IPS-18a (cell line): ENCODE measurements around the gene CD38.

Experiments used
- H3K27ac ChIP-seq: one replicate; pipeline ENCODE4 v1.5.1; 2013; ENCODE audit warnings: low read length
- H3K27me3 ChIP-seq: one replicate; pipeline ENCODE4 v1.6.1; 2013; ENCODE audit warnings: mild to moderate bottlenecking, low read length; ENCODE audit not compliant: control insufficient read depth, insufficient read depth
- H3K36me3 ChIP-seq: one replicate; pipeline ENCODE4 v1.6.1; 2013; ENCODE audit warnings: low read depth, low read length; ENCODE audit not compliant: control insufficient read depth
- H3K4me1 ChIP-seq: one replicate; pipeline ENCODE4 v1.6.1; 2013; ENCODE audit warnings: low read depth, low read length; ENCODE audit not compliant: control insufficient read depth
- H3K4me3 ChIP-seq: one replicate; pipeline ENCODE4 v1.5.1; 2013; ENCODE audit warnings: low read length
- H3K9ac ChIP-seq: one replicate; pipeline ENCODE4 v1.6.1; 2013; ENCODE audit warnings: mild to moderate bottlenecking, low read length, moderate library complexity
- H3K9me3 ChIP-seq: one replicate; pipeline ENCODE4 v1.6.1; 2013; ENCODE audit warnings: low read depth, low read length; ENCODE audit not compliant: control insufficient read depth

CD38 gene

DNA sequence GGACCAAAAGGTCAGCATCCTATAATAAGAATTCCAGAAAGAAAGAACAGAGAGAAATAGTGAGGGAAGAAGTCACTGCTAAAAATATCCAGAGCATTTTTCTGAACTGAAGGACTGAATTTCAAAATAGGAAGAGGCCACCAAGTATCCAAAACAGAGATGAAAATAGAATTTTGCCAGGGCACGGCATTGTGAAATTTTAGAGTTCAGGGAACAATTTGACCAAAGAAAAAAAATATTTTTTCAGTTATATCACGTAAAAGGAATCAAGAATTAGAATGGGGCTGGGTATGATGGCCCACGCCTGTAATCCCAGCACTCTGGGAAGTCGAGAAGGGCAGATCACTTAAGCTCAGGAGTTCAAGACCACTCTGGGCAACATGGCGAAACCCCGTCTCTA is 95.0 kb downstream of the CD38 start:
- no peaks in the 10 kb centered on the region for H3K36me3 ChIP-seq
- no peaks in the 10 kb centered on the region for H3K4me1 ChIP-seq
- H3K27me3 ChIP-seq: no peaks in the 10 kb centered on the region
- H3K4me3 ChIP-seq: no peak overlapping the region
- H3K9me3 ChIP-seq: no peaks in the 10 kb centered on the region
- H3K9ac ChIP-seq: no peak overlapping the region
- no peak overlapping the region for H3K27ac ChIP-seq

GRCh38 chr4:15874671-15875070 is 96.5 kb downstream of the CD38 start:
- Histone ChIP-seq H3K36me3 (no peaks in the 10 kb centered on the region), H3K27me3 (no peaks in the 10 kb centered on the region), H3K4me3 (no peak overlapping the region), H3K9me3 (no peaks in the 10 kb centered on the region), H3K4me1 (no peaks in the 10 kb centered on the region), H3K9ac (no peak overlapping the region), H3K27ac (no peak overlapping the region)

DNA sequence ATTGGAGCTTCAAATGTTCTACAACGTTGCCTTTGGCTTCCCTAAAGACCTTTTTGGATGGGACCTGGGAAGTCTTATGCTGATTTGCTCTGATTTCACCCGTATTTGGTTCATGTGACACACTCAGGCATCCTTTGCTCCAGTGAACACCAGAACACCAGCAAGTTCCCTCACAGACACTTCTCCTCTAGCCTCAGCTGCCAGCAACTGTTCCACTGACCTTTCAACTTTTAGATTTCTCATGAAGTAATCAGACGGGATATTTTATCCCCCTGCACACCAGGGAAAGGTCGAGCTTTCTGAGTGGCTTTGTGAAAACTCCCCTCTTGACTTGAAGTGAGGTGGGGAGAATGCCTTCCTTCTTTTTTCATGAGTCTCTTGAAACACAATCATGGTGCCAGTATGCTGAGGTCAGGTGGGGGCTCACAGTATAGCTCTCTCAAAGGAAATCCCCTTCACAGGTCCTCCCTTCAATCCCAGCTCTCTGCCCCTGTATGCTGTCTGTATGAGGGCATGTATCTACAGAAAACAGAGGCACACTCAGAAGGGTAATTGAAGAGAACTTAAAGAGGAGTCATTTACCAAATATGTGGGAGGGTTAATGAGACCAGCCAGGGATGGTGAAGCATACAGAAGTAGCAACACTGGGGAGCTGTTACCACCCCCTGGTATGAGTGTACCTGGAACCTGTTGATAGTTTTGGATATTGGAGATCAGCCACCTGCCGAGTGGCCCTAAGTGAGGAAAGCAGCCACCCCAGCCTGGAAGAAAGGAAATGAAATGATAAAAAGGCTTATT is 97.7 kb downstream of the CD38 start:
- H3K9ac ChIP-seq: no peak overlapping the region
- no peak overlapping the region for H3K27ac ChIP-seq
- no peak overlapping the region for H3K4me3 ChIP-seq
- H3K36me3 ChIP-seq: no peaks in the 10 kb centered on the region
- no peaks in the 10 kb centered on the region for H3K4me1 ChIP-seq
- H3K9me3 ChIP-seq: no peaks in the 10 kb centered on the region
- H3K27me3 ChIP-seq: no peaks in the 10 kb centered on the region

DNA sequence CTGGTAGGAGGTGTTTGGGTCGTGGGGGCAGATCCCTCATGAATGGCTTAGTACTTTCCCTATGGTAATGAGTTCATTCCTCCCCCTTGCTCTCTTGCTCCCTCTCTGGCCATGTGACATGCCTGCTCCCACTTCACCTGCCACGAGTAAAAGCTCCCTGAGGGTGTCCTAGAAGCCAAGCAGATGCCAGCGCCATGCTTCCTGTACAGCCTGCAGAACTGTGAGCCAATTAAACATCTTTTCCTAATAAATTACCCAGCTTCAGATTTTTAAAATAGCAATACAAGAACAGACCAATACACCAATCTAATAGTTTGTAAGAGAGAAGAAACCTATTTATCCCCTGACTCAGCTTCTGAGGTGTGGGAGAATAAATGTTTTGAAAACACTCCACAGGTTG is 99.9 kb downstream of the CD38 start:
- no peak overlapping the region for H3K9ac ChIP-seq
- no peaks in the 10 kb centered on the region for H3K9me3 ChIP-seq
- no peaks in the 10 kb centered on the region for H3K4me1 ChIP-seq
- H3K27ac ChIP-seq: no peak overlapping the region
- H3K4me3 ChIP-seq: no peak overlapping the region
- no peaks in the 10 kb centered on the region for H3K27me3 ChIP-seq
- H3K36me3 ChIP-seq: no peaks in the 10 kb centered on the region

DNA sequence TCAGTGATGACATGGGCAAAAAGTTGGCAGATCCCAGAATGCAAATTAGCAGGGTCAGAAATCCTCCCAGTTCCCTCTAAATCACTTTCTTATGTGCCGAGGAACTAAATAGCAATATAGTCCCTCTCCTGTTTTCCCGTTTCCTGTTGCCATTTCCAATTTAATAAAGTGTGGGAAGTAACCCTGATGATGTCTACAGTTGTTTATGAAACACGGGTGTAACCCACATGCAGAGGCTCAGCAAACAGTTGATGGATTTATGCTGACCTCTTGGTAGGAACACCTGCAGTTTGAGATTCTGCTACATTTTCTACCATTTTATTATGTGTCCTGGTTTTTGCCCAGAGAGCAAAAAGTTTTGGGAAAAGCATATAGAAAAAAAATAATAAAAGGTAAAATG is 103.7 kb downstream of the CD38 start:
- H3K36me3 ChIP-seq: no peaks in the 10 kb centered on the region
- H3K4me1 ChIP-seq: no peaks in the 10 kb centered on the region
- no peak overlapping the region for H3K27ac ChIP-seq
- no peaks in the 10 kb centered on the region for H3K27me3 ChIP-seq
- H3K9me3 ChIP-seq: no peaks in the 10 kb centered on the region
- H3K9ac ChIP-seq: no peak overlapping the region
- H3K4me3 ChIP-seq: no peak overlapping the region

DNA sequence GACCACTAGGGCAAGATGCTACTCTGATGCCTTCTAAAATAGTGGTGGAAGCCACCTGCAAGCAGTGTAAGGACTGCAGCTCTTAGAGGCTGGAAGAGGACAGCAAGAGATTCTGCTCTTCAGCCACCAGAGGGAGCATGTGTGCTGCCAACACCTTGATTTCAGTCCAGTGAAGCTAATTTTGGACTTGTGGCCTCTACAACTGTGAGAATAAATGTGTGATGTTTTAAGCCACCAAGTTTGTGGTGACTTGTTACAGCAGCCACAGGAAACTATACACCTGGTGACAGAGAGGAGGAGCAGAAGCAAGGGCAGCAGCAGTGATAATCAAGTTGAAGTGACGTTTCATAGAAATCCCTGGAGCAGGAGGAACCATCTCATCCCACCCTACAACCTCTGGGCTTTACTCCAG is 104.6 kb downstream of the CD38 start:
- no peak overlapping the region for H3K4me3 ChIP-seq
- no peak overlapping the region for H3K9ac ChIP-seq
- H3K27ac ChIP-seq: no peak overlapping the region
- no peaks in the 10 kb centered on the region for H3K27me3 ChIP-seq
- H3K9me3 ChIP-seq: no peaks in the 10 kb centered on the region
- H3K4me1 ChIP-seq: no peaks in the 10 kb centered on the region
- H3K36me3 ChIP-seq: no peaks in the 10 kb centered on the region

GRCh38 chr4:15883610-15884243 is 105.6 kb downstream of the CD38 start:
- H3K27me3 ChIP-seq: no peaks in the 10 kb centered on the region
- H3K4me3 ChIP-seq: no peak overlapping the region
- H3K27ac ChIP-seq: no peak overlapping the region
- H3K4me1 ChIP-seq: no peaks in the 10 kb centered on the region
- H3K9me3 ChIP-seq: no peaks in the 10 kb centered on the region
- H3K9ac ChIP-seq: no peak overlapping the region
- H3K36me3 ChIP-seq: no peaks in the 10 kb centered on the region

DNA sequence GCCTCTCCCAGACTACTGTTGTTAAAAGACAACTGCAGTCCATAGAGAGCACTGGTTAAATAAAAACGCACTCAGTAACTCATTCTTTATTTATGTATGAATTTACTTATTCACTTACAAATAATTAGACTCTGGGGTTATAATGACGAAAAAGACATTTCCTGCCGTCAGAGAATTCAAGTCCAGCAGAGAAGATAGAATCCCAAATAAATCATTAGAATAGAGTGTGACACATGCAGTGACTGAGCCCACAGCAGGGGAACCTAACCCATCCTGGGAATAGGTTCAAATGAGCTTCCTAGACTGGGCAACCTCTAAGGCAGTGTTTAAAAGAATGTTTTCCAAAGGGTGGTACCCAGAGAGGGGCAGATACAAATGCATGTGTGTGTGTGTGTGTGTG is 106.5 kb downstream of the CD38 start:
- H3K27ac ChIP-seq: no peak overlapping the region
- H3K9me3 ChIP-seq: no peaks in the 10 kb centered on the region
- H3K4me1 ChIP-seq: no peaks in the 10 kb centered on the region
- H3K27me3 ChIP-seq: no peaks in the 10 kb centered on the region
- no peak overlapping the region for H3K9ac ChIP-seq
- no peaks in the 10 kb centered on the region for H3K36me3 ChIP-seq
- no peak overlapping the region for H3K4me3 ChIP-seq

- Histone ChIP-seq H3K9ac (no peak overlapping the region), H3K4me1 (peaks cover 4% of the 10 kb centered on the region), H3K27ac (no peak overlapping the region), H3K4me3 (no peak overlapping the region), H3K27me3 (no peaks in the 10 kb centered on the region), H3K9me3 (no peaks in the 10 kb centered on the region), H3K36me3 (no peaks in the 10 kb centered on the region)
Observed at GRCh38 chr4:15885422-15885821, 107.3 kb downstream of the CD38 start.

- peaks cover 4% of the 10 kb centered on the region for H3K4me1 ChIP-seq
- no peaks in the 10 kb centered on the region for H3K27me3 ChIP-seq
- H3K9me3 ChIP-seq: no peaks in the 10 kb centered on the region
- H3K4me3 ChIP-seq: no peak overlapping the region
- no peak overlapping the region for H3K27ac ChIP-seq
- no peaks in the 10 kb centered on the region for H3K36me3 ChIP-seq
- H3K9ac ChIP-seq: no peak overlapping the region
Observed at GRCh38 chr4:15888515-15888914, 110.4 kb downstream of the CD38 start.

DNA sequence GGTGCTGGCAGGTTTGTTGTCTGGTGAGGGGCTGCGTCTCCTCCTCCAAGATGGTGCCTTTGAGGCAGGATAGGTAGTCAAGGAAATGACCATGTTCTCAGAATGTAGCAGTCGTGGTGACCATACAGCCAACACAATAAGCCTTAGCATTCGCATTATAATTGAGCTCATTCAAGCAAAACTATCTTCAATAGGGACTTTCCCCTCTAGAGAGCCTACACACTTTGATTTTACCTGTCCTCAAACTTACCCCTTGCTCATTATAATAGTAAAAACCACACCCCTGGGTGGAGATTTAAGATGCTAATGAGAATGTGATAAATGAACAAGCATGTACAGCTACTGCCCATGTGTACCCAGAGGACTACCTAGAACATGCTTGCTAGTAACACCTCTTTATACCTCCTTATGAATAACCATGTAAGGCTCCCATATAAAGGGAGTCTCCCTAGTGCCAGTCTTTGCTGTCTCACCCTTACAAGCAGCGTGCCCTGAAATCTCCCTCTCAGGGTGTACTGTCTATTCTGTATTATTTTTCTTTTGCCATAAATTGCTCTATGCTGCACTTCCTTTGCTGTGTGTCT is 112.2 kb downstream of the CD38 start:
- Histone ChIP-seq H3K4me1 (peaks cover 4% of the 10 kb centered on the region), H3K4me3 (no peak overlapping the region), H3K9ac (no peak overlapping the region), H3K9me3 (no peaks in the 10 kb centered on the region), H3K27me3 (no peaks in the 10 kb centered on the region), H3K27ac (no peak overlapping the region), H3K36me3 (no peaks in the 10 kb centered on the region)

DNA sequence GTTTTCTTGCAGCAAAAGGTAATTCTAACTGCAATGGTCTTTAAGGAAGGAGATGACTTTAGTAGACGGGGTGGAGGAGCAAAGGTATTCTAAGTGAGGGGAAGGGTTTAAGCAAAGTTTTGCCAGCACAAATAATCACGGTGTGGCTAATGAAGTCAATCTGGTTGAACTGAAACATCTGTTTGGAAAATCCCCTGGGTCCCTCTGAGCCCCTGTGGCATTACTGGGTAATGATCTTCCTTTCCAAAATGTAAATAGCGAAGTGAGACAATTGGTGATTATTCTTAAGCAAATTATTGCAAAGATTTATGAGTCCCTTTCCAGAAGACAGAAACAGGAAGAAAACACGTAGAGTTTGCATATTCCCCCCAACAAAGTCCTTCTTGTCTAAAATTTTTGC is 113.2 kb downstream of the CD38 start:
- Histone ChIP-seq H3K4me1 (peaks cover 4% of the 10 kb centered on the region), H3K9me3 (no peaks in the 10 kb centered on the region), H3K27ac (no peak overlapping the region), H3K27me3 (no peaks in the 10 kb centered on the region), H3K36me3 (no peaks in the 10 kb centered on the region), H3K4me3 (no peak overlapping the region), H3K9ac (no peak overlapping the region)
